Sigmoid colon (tissue), 4 donors: ENCODE measurements around the gene SRCIN1.

Source experiments
- EP300 ChIP-seq, 4 donors: sonication (generic); formaldehyde crosslinking; IDR thresholded peaks; one replicate each; pipeline ENCODE4 v1.6.1; 2017; ENCODE audit warnings: antibody characterized with exemption in 4 of 4
- POLR2A ChIP-seq, 2 donors: fragments of 450-650 bp; IDR thresholded peaks; one replicate each; pipeline ENCODE4 v1.6.1; 2016; ENCODE audit warnings: antibody characterized with exemption in 2 of 2, mild to moderate bottlenecking in 2 of 2, moderate library complexity in 2 of 2
- POLR2AphosphoS5 ChIP-seq, 4 donors: sonication (generic); formaldehyde crosslinking; IDR thresholded peaks; one replicate each; pipeline ENCODE4 v1.6.1; 2017; ENCODE audit warnings: antibody characterized with exemption in 4 of 4
- TF ChIP-seq, protein P1 (sequence below), 4 experiments: fragments of 450-650 bp in 3 of 4; fragments of 200-600 bp in 1 of 4; IDR thresholded peaks; one replicate each; pipeline ENCODE4 v1.5.1; 2016 to 2019; ENCODE audit warnings: antibody characterized with exemption in 4 of 4, mild to moderate bottlenecking in 3 of 4, moderate library complexity in 2 of 4

DNA sequence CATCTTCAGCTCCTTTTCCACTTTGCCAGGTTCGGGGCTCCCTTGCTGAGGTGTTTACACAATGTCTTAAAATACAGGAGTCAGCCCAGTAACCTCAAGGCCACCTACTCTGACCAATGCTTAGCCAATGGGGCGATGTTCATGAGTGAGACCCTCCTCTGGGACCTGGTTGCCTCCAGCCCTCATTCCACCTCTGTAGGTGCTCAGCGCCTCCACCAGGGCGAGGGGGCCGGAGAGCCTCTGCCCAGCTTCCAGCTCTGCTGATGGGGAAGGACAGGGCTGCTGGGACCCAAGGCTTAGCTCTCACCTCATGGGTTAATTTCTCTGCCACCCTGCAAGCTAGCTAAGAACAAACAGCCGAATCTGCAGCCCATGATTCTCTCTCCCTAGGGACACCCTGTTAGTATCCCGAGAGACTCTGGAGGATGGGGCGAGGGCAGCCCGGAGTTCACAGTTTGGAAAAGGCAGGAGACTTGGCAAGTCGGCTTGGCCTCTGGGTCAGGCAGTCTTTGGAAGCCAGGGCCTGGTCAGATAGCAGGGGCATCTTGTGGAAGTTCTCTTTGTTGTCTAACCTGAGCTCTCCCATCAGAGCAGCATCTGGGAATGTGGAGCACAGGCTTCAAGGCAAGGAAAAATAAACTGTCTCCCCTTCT is 16.2 kb downstream of the SRCIN1 start:
- TF ChIP-seq POLR2A (IDR thresholded peaks at IDR 0.05) = no peak
- TF ChIP-seq, protein P1, sequence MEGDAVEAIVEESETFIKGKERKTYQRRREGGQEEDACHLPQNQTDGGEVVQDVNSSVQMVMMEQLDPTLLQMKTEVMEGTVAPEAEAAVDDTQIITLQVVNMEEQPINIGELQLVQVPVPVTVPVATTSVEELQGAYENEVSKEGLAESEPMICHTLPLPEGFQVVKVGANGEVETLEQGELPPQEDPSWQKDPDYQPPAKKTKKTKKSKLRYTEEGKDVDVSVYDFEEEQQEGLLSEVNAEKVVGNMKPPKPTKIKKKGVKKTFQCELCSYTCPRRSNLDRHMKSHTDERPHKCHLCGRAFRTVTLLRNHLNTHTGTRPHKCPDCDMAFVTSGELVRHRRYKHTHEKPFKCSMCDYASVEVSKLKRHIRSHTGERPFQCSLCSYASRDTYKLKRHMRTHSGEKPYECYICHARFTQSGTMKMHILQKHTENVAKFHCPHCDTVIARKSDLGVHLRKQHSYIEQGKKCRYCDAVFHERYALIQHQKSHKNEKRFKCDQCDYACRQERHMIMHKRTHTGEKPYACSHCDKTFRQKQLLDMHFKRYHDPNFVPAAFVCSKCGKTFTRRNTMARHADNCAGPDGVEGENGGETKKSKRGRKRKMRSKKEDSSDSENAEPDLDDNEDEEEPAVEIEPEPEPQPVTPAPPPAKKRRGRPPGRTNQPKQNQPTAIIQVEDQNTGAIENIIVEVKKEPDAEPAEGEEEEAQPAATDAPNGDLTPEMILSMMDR (IDR thresholded peaks at IDR 0.05) = no peak
- TF ChIP-seq POLR2AphosphoS5 (IDR thresholded peaks at IDR 0.05) = no peak
- TF ChIP-seq EP300 (IDR thresholded peaks at IDR 0.05) = no peak
